Measurements from ENCODE around the gene FLT3. TPM values are rescaled to one million over a fixed set of nuclear protein-coding genes. Genes with fewer than 3 reads are reported as not detected.
A peak's percentile ranks its signal among the peaks of the same experiment; 100 is the strongest.

FLT3 gene
- total RNA-seq, 6 donors from 2014 or later, result 0.89 to 6.3 (median 1.6) TPM

GRCh38 chr13:28138756-28139470 is 38.5 kb upstream of the FLT3 start:
- WGBS, 2 donors, result 1 to 2% methylated on average over 11 to 23 of the region's 60 CpGs
- TF ChIP-seq CTCF (IDR thresholded peaks at IDR 0.05) (no peak), EP300 (IDR thresholded peaks at IDR 0.05) (no peak), POLR2AphosphoS5 (IDR thresholded peaks at IDR 0.05) (peak; percentile 84 to 87), POLR2A (IDR thresholded peaks at IDR 0.05) (peak in 3 of 4 donors; percentile 5 to 88 (median 49))
- ATAC-seq (ENCODE audit: low FRiP score in 2 of 2) (peak; percentile 85 to 92), DNase-seq (peak; percentile 84 to 95)
- Histone ChIP-seq H3K27ac (peak overlapping the region; percentile 96 to 99 (median 99)), H3K4me3 (peak overlapping the region; percentile 85 to 100 (median 89)), H3K36me3 (no peaks in the 10 kb centered on the region), H3K27me3 (no peaks in the 10 kb centered on the region), H3K4me1 (peaks cover 17 to 47% (median 30%) of the 10 kb centered on the region in 4 donors), H3K9me3 (no peaks in the 10 kb centered on the region)

GRCh38 chr13:28138012-28138755 is 37.8 kb upstream of the FLT3 start, which contains the start of gene PAN3:
Gene PAN3, plus strand, starts transcription at chr13:28138545. Its CDS starts 113 bp downstream, at chr13:28138658.
- 0 to 1% methylated on average over 50 to 55 of the region's 84 CpGs for WGBS, 2 donors

GRCh38 chr13:28137596-28137995 is 37.2 kb upstream of the FLT3 start:
- Histone ChIP-seq H3K4me1 (peaks cover 17 to 35% (median 25%) of the 10 kb centered on the region in 4 donors), H3K4me3 (peak overlapping the region; percentile 85 to 100 (median 89)), H3K36me3 (no peaks in the 10 kb centered on the region), H3K9me3 (no peaks in the 10 kb centered on the region), H3K27me3 (no peaks in the 10 kb centered on the region), H3K27ac (peak overlapping the region; percentile 96 to 99 (median 99))
- 0 to 2% methylated on average over 11 of the region's 11 CpGs for WGBS, 2 donors
- no peak for TF ChIP-seq EP300 (IDR thresholded peaks at IDR 0.05)
- no peak for TF ChIP-seq POLR2AphosphoS5 (IDR thresholded peaks at IDR 0.05)
- no peak for TF ChIP-seq POLR2A (IDR thresholded peaks at IDR 0.05)
- TF ChIP-seq CTCF (IDR thresholded peaks at IDR 0.05), result no peak
- DNase-seq (no peak), ATAC-seq (ENCODE audit: low FRiP score in 2 of 2) (no peak)

More at GRCh38 chr13:28138012-28138755, 37.8 kb upstream of the FLT3 start, which contains the start of gene PAN3:
- Histone ChIP-seq H3K4me3 (peak within 1 kb of the TSS; percentile 85 to 100 (median 89)), H3K4me1 (peaks cover 17 to 39% (median 30%) of the 10 kb centered on the region in 4 donors), H3K36me3 (no peaks in the 10 kb centered on the region), H3K27ac (peak within 1 kb of the TSS; percentile 96 to 99 (median 99)), H3K27me3 (no peaks in the 10 kb centered on the region), H3K9me3 (no peaks in the 10 kb centered on the region)
- ATAC-seq (ENCODE audit: low FRiP score in 2 of 2) (peak; percentile 89 to 92), DNase-seq (peak; percentile 91 to 99)
- TF ChIP-seq POLR2AphosphoS5 (IDR thresholded peaks at IDR 0.05) (peak; percentile 17 to 92), POLR2A (IDR thresholded peaks at IDR 0.05) (peak in 2 of 4 donors; percentile 59 to 86), CTCF (IDR thresholded peaks at IDR 0.05) (no peak), EP300 (IDR thresholded peaks at IDR 0.05) (no peak)

- DNase-seq, result no peak
- TF ChIP-seq CTCF (IDR thresholded peaks at IDR 0.05) (no peak), POLR2AphosphoS5 (IDR thresholded peaks at IDR 0.05) (no peak), POLR2A (IDR thresholded peaks at IDR 0.05) (no peak), EP300 (IDR thresholded peaks at IDR 0.05) (no peak)
- 41 to 48% methylated on average over 7 of the region's 7 CpGs for WGBS, 2 donors
- Histone ChIP-seq H3K36me3 (no peaks in the 10 kb centered on the region), H3K27me3 (no peaks in the 10 kb centered on the region), H3K9me3 (no peaks in the 10 kb centered on the region), H3K4me3 (peak overlapping the region in 3 of 4 donors; percentile 88 to 100 (median 90)), H3K27ac (peak overlapping the region in 2 of 4 donors; percentile 96 to 99), H3K4me1 (peaks cover 14 to 32% (median 20%) of the 10 kb centered on the region in 4 donors)
- ATAC-seq (ENCODE audit: low FRiP score in 2 of 2), result no peak
Measured at GRCh38 chr13:28136916-28137315, 36.5 kb upstream of the FLT3 start.
